PC-3 (cell line): Measurements from ENCODE around the gene CAMK1G.

ENCODE experiments used
- EZH2 ChIP-seq: fragments of 300-600 bp; sonication (generic); IDR thresholded peaks from one replicate; pipeline ENCODE4 v1.6.1; 2017; ENCODE audit warnings: antibody characterized with exemption, mild to moderate bottlenecking, low read length; ENCODE audit not compliant: unreplicated experiment
- EZH2phosphoT487 ChIP-seq: fragments of 300-600 bp; sonication (generic); IDR thresholded peaks from 2 replicates; pipeline ENCODE4 v1.6.1; 2018; ENCODE audit warnings: mild to moderate bottlenecking, antibody characterized with exemption, low read length, borderline replicate concordance
- TF ChIP-seq, protein P1 (sequence below): fragments of 300-600 bp; sonication (generic); conservative IDR thresholded peaks from 2 replicates; pipeline ENCODE4 v1.5.1; 2017; ENCODE audit warnings: antibody characterized with exemption, low read depth, mild to moderate bottlenecking, low read length

- no peak for TF ChIP-seq EZH2
- TF ChIP-seq, protein P1, sequence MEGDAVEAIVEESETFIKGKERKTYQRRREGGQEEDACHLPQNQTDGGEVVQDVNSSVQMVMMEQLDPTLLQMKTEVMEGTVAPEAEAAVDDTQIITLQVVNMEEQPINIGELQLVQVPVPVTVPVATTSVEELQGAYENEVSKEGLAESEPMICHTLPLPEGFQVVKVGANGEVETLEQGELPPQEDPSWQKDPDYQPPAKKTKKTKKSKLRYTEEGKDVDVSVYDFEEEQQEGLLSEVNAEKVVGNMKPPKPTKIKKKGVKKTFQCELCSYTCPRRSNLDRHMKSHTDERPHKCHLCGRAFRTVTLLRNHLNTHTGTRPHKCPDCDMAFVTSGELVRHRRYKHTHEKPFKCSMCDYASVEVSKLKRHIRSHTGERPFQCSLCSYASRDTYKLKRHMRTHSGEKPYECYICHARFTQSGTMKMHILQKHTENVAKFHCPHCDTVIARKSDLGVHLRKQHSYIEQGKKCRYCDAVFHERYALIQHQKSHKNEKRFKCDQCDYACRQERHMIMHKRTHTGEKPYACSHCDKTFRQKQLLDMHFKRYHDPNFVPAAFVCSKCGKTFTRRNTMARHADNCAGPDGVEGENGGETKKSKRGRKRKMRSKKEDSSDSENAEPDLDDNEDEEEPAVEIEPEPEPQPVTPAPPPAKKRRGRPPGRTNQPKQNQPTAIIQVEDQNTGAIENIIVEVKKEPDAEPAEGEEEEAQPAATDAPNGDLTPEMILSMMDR: no peak; the same call in 1 of the 2 replicates
- no peak for TF ChIP-seq EZH2phosphoT487
These were observed 68.7 kb downstream of the CAMK1G start, which contains the start of gene LAMB3 for GRCh38 chr1:209652121-209652735.
